GM12892 (cell line): ENCODE measurements around the gene GDA. TPM values are rescaled to one million over a fixed set of nuclear protein-coding genes. Genes with fewer than 3 reads are reported as not detected.

Experiments used
- DNase-seq: peaks from one replicate; pipeline ENCODE4 v3.0.0; 2011; ENCODE audit not compliant: insufficient read length
- FAIRE-seq: peaks from 2 replicates; lab custom pipeline; 2011; peaks lifted over from hg19 to GRCh38; lab: Jason Lieb, UNC
- POLR2A ChIP-seq: IDR thresholded peaks from 2 replicates; pipeline ENCODE4 v1.6.1; 2011; ENCODE audit warnings: low read depth, low read length, control low read depth
- POLR2AphosphoS5 ChIP-seq: IDR thresholded peaks from 2 replicates; pipeline ENCODE4 v1.6.1; 2011; ENCODE audit warnings: low read depth, low read length, control low read depth
- TAF1 ChIP-seq: IDR thresholded peaks from 2 replicates; pipeline ENCODE4 v1.6.1; 2011; ENCODE audit warnings: low read depth, mild to moderate bottlenecking, control low read depth, low read length, borderline replicate concordance
- polyA plus RNA-seq: library from polyadenylated mRNA; unstranded; fragments of >200 nt; gene quantifications from one replicate; pipeline ENCODE4 v1.2.1, GENCODE V29; 2012; ENCODE audit warnings: missing spikeins, inconsistent platforms; ENCODE audit not compliant: missing spikeins

The GDA gene
- polyA plus RNA-seq: not detected

GRCh38 chr9:72149231-72149975 is at the start of gene GDA:
Gene GDA, plus strand, starts transcription at chr9:72149440. Its CDS starts 120 bp downstream, at chr9:72149560.
- DNase-seq (peak; percentile 14), FAIRE-seq (no peak)
- TF ChIP-seq TAF1 (no peak), POLR2A (no peak), POLR2AphosphoS5 (no peak)

GRCh38 chr9:72102520-72102919 is 46.7 kb upstream of the GDA start:
- TF ChIP-seq POLR2AphosphoS5 (no peak), POLR2A (no peak), TAF1 (no peak)
- FAIRE-seq (no peak), DNase-seq (no peak)

DNA sequence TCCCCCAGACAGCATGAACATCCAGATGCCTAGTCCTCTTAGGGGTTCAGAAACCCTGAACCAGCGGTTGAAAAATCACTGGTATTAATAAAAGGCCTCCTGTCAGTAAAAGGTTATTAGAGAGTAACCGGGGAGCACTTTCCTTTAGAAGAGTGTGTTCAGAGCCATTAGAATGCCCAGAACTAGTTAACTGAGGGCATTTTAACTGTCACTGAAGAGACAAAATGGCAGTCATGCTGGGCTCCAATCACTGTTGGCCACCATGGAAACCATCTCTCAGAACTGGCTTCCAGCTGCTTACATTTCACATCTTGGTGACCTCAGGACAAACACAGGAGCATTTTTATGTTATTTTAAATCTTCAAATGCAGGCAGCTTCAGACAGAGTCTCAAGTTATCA is 36.2 kb upstream of the GDA start:
- TF ChIP-seq POLR2A: no peak
- no peak for TF ChIP-seq POLR2AphosphoS5
- no peak for TF ChIP-seq TAF1

GRCh38 chr9:72119853-72120252 is 29.4 kb upstream of the GDA start:
- no peak for DNase-seq
- no peak for TF ChIP-seq TAF1
- TF ChIP-seq POLR2AphosphoS5: no peak
- no peak for TF ChIP-seq POLR2A
- FAIRE-seq: no peak

More for the DNA sequence above, 36.2 kb upstream of the GDA start:
- FAIRE-seq (no peak), DNase-seq (no peak)

GRCh38 chr9:72124947-72125346 is 24.3 kb upstream of the GDA start:
- no peak for FAIRE-seq
- no peak for DNase-seq
- no peak for TF ChIP-seq POLR2A
- no peak for TF ChIP-seq POLR2AphosphoS5
- no peak for TF ChIP-seq TAF1

GRCh38 chr9:72127753-72128152 is 21.5 kb upstream of the GDA start:
- TF ChIP-seq POLR2A (no peak), TAF1 (no peak), POLR2AphosphoS5 (no peak)
- DNase-seq: no peak
- FAIRE-seq: no peak

GRCh38 chr9:72128526-72128925 is 20.7 kb upstream of the GDA start:
- DNase-seq: no peak
- FAIRE-seq: no peak
- TF ChIP-seq POLR2AphosphoS5 (no peak), POLR2A (no peak), TAF1 (no peak)

DNA sequence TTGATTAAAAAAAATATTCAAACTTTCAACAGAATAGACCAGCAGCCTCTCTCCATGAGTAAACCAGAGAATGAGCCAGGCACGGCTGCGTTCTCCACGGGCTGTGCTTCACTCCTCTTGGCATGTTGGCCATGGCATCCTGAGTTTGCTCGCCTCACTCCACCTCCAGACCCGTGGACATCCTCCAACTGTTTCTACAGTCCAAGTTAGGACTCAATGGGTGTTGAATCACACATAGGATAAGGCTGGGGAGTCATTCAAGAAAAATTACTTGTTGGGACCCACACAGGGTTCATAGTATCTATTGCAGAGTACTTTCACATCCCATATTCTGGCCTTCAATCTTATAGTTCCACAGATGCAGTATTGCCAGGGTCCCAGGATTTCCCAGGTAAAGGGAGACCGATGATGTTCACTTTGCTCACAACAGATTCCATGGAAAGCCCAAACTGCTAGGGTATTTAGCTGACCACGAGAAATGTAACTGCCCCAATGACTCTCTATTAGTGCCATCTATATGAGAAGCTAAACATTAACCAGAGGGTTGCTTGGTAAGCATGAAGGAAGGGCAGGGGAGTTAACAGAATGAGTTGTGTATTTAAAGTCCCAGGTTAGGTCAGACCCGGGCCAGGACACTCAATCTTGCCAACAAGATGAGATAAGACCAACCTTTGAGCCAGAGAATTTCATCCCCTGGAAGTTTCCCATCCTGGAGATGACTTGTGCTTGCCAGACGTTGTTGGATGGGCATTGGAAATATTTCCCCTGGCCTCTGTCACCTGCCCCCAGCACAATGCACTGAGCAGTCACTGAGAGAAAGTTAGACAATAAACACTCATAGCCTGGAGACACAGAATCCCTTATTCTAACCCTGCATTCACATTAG is 19.7 kb upstream of the GDA start:
- no peak for DNase-seq
- FAIRE-seq: no peak
- TF ChIP-seq TAF1 (no peak), POLR2A (no peak), POLR2AphosphoS5 (no peak)

GRCh38 chr9:72130321-72130720 is 18.9 kb upstream of the GDA start:
- FAIRE-seq (no peak), DNase-seq (no peak)
- TF ChIP-seq POLR2A: no peak
- no peak for TF ChIP-seq TAF1
- no peak for TF ChIP-seq POLR2AphosphoS5

GRCh38 chr9:72131206-72131605 is 18.0 kb upstream of the GDA start:
- DNase-seq: no peak
- no peak for TF ChIP-seq TAF1
- no peak for TF ChIP-seq POLR2AphosphoS5
- TF ChIP-seq POLR2A: no peak
- no peak for FAIRE-seq

GRCh38 chr9:72132052-72132451 is 17.2 kb upstream of the GDA start:
- DNase-seq (no peak), FAIRE-seq (no peak)
- TF ChIP-seq POLR2AphosphoS5 (no peak), TAF1 (no peak), POLR2A (no peak)
